GM13977 (cell line): ENCODE results near the gene IGF2R.

ENCODE experiments used
- DNase-seq: peaks from one replicate; pipeline ENCODE4 v3.0.0; 2012; ENCODE audit warnings: low spot score
- CTCF ChIP-seq: IDR thresholded peaks from 2 replicates; pipeline ENCODE4 v1.5.1; 2012; ENCODE audit warnings: mild to moderate bottlenecking, control low read depth; ENCODE audit not compliant: insufficient read depth; ENCODE audit errors: extremely low read depth, missing control alignments
- in situ Hi-C: fragments of 300-500 bp; cut with MboI; formaldehyde crosslinking; loops from one replicate; pipeline ENCODE4 v1.12.0; 2022; ENCODE audit warnings: low sequenced_read_pairs, low pct_unique_long_range_greater_than_20kb, mixed read lengths, inconsistent platforms; ENCODE audit not compliant: unreplicated experiment

IGF2R gene

GRCh38 chr6:160044687-160045086, 75.8 kb downstream of the IGF2R start:
- TF ChIP-seq CTCF: no peak
- DNase-seq: no peak
- in situ Hi-C loops: no loop called here

DNA sequence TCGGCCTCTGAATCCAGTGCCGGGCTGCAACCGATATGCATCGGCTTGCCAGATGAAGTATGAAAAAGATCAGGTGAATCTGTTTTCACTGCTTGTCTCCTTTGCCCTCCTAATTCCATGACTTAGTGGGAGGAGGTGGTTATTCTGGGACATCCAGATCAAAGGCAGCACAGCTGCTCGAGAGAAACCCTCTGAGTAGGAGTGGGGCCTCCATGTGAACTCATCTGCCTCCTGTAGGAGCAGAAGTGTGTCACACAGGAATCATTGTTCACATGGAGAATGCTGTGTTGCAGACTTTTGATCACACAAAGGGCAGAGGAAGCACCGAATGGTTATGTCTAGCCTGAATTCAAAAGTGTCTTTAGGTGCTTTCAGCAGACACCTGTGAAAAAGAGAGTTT, 79.6 kb downstream of the IGF2R start:
- in situ Hi-C loops: no loop called here
- DNase-seq: no peak
- TF ChIP-seq CTCF: no peak

DNA sequence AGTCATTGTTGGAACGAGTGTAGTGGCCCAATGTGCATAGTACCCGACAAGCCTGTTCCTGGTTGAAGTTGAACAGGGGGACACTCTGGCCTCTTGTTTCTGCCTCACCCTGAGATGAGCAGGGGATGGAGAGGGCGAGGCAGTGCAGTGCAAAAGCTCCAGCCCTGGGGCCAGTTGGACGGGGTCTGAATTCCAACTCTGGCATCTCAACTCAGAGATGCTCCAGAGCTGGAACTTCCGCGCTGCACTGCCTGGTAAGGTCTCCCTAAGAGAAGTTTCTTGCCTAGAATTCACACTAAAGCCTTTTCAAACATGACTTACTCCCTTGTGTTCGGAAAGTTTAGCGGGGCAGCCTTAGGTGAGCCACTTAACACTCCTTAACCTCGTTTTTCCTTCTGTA, 80.5 kb downstream of the IGF2R start:
- in situ Hi-C loops: no loop called here
- no peak for TF ChIP-seq CTCF
- no peak for DNase-seq

- DNase-seq: no peak
- TF ChIP-seq CTCF: no peak
- in situ Hi-C loops: no loop called here
Measured at GRCh38 chr6:160050022-160050421, 81.1 kb downstream of the IGF2R start.

GRCh38 chr6:160051390-160051789, 82.5 kb downstream of the IGF2R start:
- DNase-seq: no peak
- in situ Hi-C loops: no loop called here

DNA sequence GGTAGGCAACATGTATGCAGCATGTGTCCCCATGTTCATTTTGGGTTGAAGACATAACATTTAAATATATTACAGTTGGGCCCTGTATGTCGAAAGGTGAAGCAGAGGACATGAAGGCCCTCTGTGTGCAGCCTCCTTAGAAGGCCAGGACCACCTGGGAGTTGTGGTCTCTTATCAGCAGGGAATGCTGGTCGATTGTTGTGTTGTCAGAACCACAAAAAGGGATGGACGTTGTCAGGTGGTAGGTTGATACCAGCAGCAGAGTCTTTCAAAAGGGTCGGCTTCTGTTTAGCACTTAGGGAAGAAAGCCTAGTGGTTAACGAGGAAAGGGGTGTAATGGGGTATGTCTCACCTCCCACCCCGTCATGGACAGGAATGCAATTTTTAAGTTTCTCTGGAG, 85.4 kb downstream of the IGF2R start:
- TF ChIP-seq CTCF: no peak
- in situ Hi-C loops: no loop called here

More at GRCh38 chr6:160051390-160051789, 82.5 kb downstream of the IGF2R start:
- no peak for TF ChIP-seq CTCF

DNA sequence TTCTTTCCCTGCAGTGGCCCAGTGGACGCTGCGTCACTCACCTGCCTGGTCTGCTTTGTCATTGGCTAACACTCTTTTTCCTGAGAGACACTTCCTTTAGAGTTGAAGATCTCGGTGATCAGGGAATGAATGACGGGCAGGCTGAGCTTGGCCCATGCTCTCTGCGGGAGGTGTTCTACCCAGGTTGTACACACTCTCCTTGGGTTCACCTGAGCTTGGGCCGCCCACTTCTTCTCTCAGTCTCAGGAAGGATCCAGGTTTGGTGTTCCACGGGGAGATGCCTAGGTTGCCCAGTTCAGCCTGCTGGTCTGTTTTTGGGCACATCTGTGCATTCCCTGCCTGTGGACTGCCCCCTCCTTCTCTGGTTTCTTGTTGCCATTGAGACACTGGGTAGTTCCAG, 86.0 kb downstream of the IGF2R start:
- TF ChIP-seq CTCF: no peak
- in situ Hi-C loops: no loop called here

More for the DNA sequence above, 85.4 kb downstream of the IGF2R start:
- DNase-seq: no peak

More for the DNA sequence above, 86.0 kb downstream of the IGF2R start:
- no peak for DNase-seq
